Breast epithelium (tissue), 3 donors: ENCODE measurements around the gene KIF1B.

Experiments
- POLR2A ChIP-seq: fragments of 450-650 bp; IDR thresholded peaks from one replicate; pipeline ENCODE4 v1.6.1; 2016; ENCODE audit warnings: antibody characterized with exemption, mild to moderate bottlenecking, moderate library complexity
- TF ChIP-seq, protein P1 (sequence below), 3 donors: fragments of 450-650 bp; IDR thresholded peaks; one replicate each; pipeline ENCODE4 v1.5.1; 2016 to 2017; ENCODE audit warnings: antibody characterized with exemption in 3 of 3, mild to moderate bottlenecking in 3 of 3, moderate library complexity in 3 of 3

- TF ChIP-seq, protein P1, sequence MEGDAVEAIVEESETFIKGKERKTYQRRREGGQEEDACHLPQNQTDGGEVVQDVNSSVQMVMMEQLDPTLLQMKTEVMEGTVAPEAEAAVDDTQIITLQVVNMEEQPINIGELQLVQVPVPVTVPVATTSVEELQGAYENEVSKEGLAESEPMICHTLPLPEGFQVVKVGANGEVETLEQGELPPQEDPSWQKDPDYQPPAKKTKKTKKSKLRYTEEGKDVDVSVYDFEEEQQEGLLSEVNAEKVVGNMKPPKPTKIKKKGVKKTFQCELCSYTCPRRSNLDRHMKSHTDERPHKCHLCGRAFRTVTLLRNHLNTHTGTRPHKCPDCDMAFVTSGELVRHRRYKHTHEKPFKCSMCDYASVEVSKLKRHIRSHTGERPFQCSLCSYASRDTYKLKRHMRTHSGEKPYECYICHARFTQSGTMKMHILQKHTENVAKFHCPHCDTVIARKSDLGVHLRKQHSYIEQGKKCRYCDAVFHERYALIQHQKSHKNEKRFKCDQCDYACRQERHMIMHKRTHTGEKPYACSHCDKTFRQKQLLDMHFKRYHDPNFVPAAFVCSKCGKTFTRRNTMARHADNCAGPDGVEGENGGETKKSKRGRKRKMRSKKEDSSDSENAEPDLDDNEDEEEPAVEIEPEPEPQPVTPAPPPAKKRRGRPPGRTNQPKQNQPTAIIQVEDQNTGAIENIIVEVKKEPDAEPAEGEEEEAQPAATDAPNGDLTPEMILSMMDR (IDR thresholded peaks at IDR 0.05): no peak
- no peak for TF ChIP-seq POLR2A
These were observed 42.1 kb downstream of the KIF1B start for GRCh38 chr1:10252508-10252907.
